Lower lobe of right lung (tissue), 2 donors: ENCODE data around the gene ULK4. TPM values are rescaled to one million over a fixed set of nuclear protein-coding genes. Genes with fewer than 3 reads are reported as not detected.

ENCODE experiments used
- ATAC-seq, 2 donors: fragments of 200-7000 bp; cut with Tn5 transposase; one replicate each; pipeline ENCODE4 v1.9.1; 2020 to 2022; ENCODE audit warnings: mild to moderate bottlenecking in 2 of 2, moderate library complexity in 2 of 2
- DNase-seq: peaks from one replicate; pipeline ENCODE4 v3.0.0-alpha.2; 2020
- H3K27ac ChIP-seq: fragments of 200-600 bp; one replicate; pipeline ENCODE4 v1.8.0; 2022
- H3K27me3 ChIP-seq: fragments of 200-600 bp; one replicate; pipeline ENCODE4 v1.8.0; 2022; ENCODE audit warnings: low read depth
- H3K36me3 ChIP-seq: fragments of 200-600 bp; one replicate; pipeline ENCODE4 v1.8.0; 2022; ENCODE audit warnings: mild to moderate bottlenecking
- H3K4me1 ChIP-seq: fragments of 200-600 bp; one replicate; pipeline ENCODE4 v1.8.0; 2022
- H3K4me3 ChIP-seq: fragments of 200-600 bp; one replicate; pipeline ENCODE4 v1.8.0; 2022; ENCODE audit warnings: mild to moderate bottlenecking
- H3K9me3 ChIP-seq: fragments of 200-600 bp; one replicate; pipeline ENCODE4 v1.8.0; 2022
- intact Hi-C: fragments of 100-400 bp; cut with DNase I; formaldehyde crosslinking; loops from one replicate; pipeline ENCODE4 v1.11.0; 2022
- total RNA-seq: library from RNA; stranded (reverse); fragmentation: NEBNext Ultra II Directional; extraction: Animal tissue kit (Norgen Biotek cat#: 25700); gene quantifications from one replicate; pipeline ENCODE4 v1.2.1, GENCODE V29; 2021
- TF ChIP-seq, protein P1 (sequence below): fragments of 200-600 bp; IDR thresholded peaks from one replicate; pipeline ENCODE4 v1.8.0; 2022; ENCODE audit warnings: antibody characterized with exemption, mild to moderate bottlenecking
- donor health status: DM: no; HTN: yes; CAD: no; lungs with severe emphysema.

The ULK4 gene
- total RNA-seq, 1 donor from 2014 or later = 11.4 TPM

DNA sequence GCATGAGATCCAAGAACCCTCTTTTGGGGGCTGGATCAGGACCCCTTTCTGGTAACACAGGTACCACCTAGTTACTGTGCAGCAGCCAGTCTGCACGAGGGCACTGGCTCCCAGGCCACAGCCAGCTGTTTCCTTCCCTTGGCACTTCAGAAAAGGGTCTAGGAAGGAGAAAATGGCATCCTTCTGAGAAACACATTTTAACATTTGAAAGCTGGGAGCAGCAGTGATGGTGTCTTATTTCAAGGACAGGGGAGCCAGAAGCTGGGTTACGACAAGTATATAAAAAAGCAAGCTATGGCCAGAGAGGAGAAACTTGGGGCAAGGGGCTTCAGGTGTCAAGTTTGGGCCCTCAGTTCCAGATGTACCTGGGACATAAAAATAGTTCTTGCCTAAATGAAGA lies 479.8 kb downstream of the ULK4 start:
- no peak overlapping the region for H3K27ac ChIP-seq
- no peaks in the 10 kb centered on the region for H3K27me3 ChIP-seq
- ATAC-seq (no peak), DNase-seq (no peak)
- H3K4me3 ChIP-seq = no peak overlapping the region
- TF ChIP-seq, protein P1, sequence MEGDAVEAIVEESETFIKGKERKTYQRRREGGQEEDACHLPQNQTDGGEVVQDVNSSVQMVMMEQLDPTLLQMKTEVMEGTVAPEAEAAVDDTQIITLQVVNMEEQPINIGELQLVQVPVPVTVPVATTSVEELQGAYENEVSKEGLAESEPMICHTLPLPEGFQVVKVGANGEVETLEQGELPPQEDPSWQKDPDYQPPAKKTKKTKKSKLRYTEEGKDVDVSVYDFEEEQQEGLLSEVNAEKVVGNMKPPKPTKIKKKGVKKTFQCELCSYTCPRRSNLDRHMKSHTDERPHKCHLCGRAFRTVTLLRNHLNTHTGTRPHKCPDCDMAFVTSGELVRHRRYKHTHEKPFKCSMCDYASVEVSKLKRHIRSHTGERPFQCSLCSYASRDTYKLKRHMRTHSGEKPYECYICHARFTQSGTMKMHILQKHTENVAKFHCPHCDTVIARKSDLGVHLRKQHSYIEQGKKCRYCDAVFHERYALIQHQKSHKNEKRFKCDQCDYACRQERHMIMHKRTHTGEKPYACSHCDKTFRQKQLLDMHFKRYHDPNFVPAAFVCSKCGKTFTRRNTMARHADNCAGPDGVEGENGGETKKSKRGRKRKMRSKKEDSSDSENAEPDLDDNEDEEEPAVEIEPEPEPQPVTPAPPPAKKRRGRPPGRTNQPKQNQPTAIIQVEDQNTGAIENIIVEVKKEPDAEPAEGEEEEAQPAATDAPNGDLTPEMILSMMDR = no peak
- H3K9me3 ChIP-seq = no peaks in the 10 kb centered on the region
- H3K4me1 ChIP-seq = no peaks in the 10 kb centered on the region
- no peaks in the 10 kb centered on the region for H3K36me3 ChIP-seq
- intact Hi-C loops = no loop called here

DNA sequence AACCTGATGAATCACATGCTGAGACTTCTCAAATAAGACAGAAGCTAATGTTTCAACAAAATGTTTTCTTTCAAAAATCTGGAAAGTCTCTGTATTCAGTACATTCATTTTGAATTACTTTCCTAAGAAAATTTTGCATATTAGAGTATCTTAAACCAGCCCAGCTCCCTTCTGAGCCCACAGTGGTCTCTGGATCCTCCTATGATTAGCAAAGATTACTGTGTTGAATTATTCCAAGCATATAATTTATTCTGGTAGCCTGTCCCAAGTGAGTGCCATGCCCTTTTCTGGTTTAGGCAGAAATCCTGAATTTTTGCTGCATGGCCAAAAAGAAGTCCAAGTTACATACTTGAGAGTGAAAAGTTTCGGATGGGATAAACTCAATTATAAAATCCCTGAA lies 483.6 kb downstream of the ULK4 start:
- intact Hi-C loops = no loop called here
- Histone ChIP-seq H3K36me3 (no peaks in the 10 kb centered on the region), H3K9me3 (peaks cover 9% of the 10 kb centered on the region), H3K27ac (no peak overlapping the region), H3K27me3 (no peaks in the 10 kb centered on the region), H3K4me3 (no peak overlapping the region), H3K4me1 (no peaks in the 10 kb centered on the region)
- TF ChIP-seq, protein P1 = no peak
- DNase-seq (no peak), ATAC-seq (no peak)

DNA sequence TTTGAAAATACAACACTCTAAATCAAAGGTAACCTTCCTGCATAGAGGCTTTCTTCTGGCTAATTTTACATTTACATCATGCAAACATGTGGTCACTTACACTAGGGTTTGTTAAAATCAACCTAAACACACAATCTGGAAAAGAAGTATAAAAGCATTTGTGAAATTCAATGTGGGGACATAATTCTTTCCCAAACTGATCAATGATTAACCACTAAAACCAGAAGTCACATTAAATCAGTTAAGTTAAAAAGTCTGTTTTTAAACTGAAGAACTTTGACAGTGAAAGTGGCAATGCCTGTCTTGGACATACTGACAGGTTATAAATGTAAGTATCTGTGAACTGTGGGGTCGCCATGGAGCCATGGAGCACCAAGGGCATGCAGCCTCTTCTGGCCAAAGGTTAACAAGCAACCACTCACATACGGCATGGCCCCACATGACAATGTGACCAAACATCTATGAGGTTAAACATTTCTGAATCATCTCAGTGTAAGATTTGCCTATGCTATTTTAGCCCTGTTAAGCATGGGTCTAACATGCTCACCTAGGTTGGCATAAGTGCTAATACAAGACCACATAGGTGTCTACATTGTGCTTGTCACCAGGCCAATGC lies 484.4 kb downstream of the ULK4 start:
- Histone ChIP-seq H3K27me3 (no peaks in the 10 kb centered on the region), H3K36me3 (no peaks in the 10 kb centered on the region), H3K4me1 (no peaks in the 10 kb centered on the region), H3K27ac (no peak overlapping the region), H3K4me3 (no peak overlapping the region), H3K9me3 (peaks cover 17% of the 10 kb centered on the region)
- intact Hi-C loops = no loop called here
- ATAC-seq = no peak
- DNase-seq = no peak
- TF ChIP-seq, protein P1 = no peak

DNA sequence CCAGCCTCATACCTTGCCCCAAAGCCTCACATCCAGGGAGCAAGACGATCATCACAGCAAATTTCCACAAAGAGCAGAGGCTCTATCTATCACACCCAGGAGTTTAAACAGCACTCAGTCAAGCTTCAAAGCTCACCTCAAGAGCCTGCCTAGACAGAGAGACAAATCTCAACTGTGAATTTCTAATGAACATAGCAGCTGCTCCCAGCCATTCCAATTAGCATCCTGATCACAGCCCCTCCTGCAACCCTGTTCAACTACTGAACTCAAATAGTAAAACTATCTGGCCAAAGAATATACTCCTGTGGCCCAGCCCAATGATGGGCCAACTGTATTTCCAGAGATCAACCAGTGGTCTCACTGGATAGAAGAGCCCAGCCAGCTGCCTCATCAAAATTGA lies 492.8 kb downstream of the ULK4 start:
- Histone ChIP-seq H3K27ac (no peak overlapping the region), H3K27me3 (no peaks in the 10 kb centered on the region), H3K4me1 (no peaks in the 10 kb centered on the region), H3K4me3 (no peak overlapping the region), H3K36me3 (no peaks in the 10 kb centered on the region), H3K9me3 (peaks cover 44% of the 10 kb centered on the region)
- TF ChIP-seq, protein P1 = no peak
- ATAC-seq (no peak), DNase-seq (no peak)
- intact Hi-C loops = no loop called here

DNA sequence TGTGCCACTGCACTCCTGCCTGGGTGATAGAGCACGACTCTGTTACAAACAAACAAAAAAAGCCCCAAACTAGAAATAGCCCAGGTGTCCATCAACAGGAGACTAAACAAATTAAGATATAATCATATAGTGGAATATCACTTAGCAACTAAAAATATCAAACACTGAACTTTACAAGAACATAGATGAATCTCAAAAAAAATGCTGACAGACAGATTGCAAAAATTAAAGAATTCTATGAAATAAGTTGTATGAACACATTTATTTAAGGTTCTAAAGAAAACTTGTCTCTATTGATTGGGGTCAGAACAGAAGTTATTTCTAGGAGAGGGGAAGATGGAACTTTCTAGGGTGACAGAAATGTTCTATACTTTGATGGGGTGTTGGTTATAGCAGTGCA lies 494.4 kb downstream of the ULK4 start:
- no peak overlapping the region for H3K27ac ChIP-seq
- intact Hi-C loops = no loop called here
- H3K4me3 ChIP-seq = no peak overlapping the region
- H3K4me1 ChIP-seq = no peaks in the 10 kb centered on the region
- DNase-seq = no peak
- no peak for ATAC-seq
- peaks cover 28% of the 10 kb centered on the region for H3K9me3 ChIP-seq
- H3K36me3 ChIP-seq = no peaks in the 10 kb centered on the region
- H3K27me3 ChIP-seq = no peaks in the 10 kb centered on the region
- TF ChIP-seq, protein P1 = no peak
